ENCODE measurements around the gene RNF32.

DNA sequence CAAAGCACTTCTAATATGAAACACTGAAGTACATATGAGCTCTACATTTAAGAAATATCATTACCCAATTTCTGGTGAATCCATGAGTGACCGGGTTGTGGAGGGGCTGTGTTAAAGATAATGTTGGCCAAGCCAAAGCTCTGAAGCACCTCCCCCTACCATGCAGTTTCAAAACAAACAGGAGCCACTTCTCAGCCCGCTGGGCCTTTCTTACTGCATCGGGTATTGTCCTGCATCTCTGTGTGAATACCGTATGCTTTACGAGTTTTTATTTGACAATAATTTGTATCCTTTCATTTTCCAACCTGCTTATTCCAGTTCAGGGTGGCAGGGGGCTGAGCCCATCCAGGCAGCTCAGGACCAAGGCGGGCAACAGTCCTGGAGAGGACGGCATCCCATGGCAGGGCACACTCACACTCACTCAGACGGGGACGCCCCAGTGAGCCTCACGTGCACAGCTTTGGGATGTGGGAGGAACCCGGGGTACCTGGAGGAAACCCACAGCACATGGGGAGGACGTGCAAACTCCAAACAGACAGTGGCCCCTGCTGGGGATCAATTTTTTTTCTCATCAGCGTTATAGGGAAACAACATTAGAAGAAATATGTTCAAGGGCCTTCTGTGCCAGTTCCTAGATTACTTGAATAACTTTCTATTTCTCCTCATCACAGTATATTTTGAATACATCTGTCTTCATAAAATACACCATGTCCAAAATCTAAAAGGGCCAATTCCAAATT is 1.9 kb downstream of the RNF32 start:
- TF ChIP-seq POLR2A (IDR thresholded peaks at IDR 0.05; ENCODE audit: low read length) (no peak), GATA1 (IDR thresholded peaks at IDR 0.05; ENCODE audit: low read depth, low read length) (no peak)
